ENCODE data around the gene CAPN8.
A peak's percentile ranks its signal among the peaks of the same experiment; 100 is the strongest.

The CAPN8 gene

DNA sequence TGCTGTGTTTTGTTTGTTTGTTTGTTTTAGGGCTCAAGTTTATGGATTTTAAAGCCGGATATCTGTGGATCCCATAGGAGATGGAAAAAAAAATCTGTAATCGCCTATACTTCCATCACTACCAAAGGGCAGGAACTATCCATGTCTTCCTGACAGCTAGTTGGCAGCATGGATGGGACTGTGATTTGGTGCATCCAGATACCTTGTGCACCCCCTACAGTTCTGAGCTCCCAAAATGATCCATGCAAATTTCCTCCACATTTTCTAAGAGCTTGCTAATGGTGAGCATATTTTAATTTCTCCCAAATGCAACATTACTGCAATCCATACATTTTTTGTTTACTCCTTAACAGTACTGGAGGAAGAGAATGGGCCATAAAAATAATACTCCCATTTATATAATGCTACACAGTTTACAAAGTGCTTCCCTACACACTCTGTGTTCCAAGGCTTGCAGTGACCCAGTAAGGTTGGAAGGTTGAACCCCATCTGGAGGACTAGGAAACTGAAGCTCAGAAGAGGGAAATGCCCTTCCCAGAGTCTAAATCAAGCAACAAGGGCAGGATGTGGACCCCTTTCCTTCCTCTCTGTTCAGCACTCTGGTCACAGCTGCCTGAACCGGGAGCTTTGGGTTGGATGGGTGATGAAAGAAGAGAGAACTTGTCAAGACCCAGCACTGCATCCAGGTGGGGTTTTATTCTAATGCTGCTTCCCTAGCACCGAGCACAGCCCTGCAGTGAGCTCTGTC lies 48.0 kb downstream of the CAPN8 start:
- DNase-seq (ENCODE audit: low read depth) = no peak

DNA sequence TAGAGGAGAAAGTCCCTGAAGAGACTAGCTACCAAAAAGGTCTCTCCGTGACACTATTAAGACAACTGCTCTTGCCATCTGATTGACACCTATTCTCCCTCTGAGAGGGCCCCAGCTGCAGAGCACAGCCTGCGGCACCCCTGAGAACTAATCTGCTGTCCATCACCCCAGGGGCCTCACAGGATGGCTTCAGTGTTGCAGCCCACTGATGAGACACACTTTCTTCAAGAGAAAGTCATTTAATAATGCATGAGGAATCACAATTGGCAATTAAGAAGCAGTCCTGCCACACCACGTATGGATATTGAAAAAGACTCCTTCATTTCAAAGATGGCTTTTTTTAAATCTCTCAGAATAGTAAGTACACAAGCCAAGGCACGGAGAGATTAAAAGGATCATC lies 48.9 kb downstream of the CAPN8 start:
- no peak for DNase-seq (ENCODE audit: low read depth)

DNA sequence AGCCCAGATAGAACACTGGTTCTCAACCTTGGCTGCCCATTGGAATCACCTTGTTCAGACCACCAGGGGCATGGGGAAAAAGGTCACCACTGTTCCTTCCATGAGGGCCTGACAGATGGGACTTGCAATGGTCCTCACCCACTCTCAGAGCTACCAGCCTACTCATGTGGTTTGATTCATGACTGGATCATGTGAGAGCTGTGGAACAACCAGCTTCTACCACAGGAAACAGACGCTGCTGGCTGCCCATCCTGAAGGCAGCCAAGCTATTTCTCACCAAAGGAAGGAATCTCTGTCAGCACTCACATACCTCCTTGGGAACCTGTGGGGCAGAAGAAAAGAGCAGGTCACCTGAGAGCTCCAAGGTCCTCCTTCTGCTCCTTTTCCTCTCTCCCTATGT lies 53.6 kb downstream of the CAPN8 start:
- no peak for DNase-seq (ENCODE audit: low read depth)

DNA sequence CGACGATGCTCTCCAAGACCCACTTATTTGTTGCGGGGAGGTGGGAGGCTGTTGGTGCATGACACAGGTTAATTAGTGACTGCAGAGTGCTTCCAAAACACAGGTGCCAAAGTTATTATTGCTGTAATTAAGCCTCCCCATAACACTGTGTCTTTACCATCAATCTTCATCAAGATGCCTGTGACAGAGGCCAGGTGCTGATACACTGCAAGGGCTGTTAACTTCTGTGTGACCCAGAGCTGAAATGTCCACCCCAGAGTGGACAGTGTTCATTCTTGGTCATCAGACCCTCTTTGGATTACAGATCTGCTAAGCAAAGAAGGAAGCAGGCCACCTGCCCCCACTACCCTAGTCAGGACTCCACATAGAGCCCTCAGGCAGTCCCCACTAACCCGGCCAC lies 55.5 kb downstream of the CAPN8 start:
- DNase-seq (ENCODE audit: low read depth) = no peak

DNA sequence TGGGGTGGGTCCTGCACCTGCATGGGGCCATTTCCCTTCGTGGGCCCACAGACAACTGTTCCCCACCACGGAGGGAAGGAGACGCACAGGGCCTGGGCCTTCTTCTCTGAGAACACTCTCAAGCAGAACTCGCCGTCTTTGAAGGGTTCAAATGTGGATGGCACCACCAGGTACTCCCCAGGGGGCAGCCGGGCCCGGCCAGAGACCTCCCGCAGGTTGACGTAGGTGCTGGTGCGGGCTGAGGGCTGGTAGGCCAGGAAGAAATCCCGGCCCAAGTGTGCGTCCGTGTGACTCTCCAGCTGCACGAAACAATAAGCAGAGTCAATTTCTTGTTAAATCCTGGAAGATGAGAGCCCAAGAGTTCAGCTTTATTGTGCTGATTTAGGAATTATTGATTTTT lies 56.4 kb downstream of the CAPN8 start:
- no peak for DNase-seq (ENCODE audit: low read depth)

DNA sequence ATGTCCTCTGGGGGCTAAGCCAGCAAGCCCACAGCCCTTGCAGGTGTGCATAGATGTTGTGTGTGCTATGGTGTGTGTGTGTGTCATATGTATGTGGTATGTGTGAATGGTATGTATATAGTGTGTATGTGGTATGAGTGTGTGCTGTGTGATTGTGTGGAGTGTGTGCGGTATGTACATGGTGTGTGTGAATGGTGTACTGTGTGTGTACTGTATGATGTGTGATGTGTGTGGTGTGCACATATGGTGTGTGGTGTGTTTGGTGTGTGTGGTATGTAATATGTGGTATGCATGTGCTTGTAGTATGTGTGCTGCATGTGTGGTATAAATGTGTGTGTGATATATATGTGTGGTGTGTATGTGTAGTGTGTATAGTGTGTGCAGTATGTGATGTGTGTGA lies 107.0 kb downstream of the CAPN8 start:
- DNase-seq (ENCODE audit: low read depth) = no peak

DNA sequence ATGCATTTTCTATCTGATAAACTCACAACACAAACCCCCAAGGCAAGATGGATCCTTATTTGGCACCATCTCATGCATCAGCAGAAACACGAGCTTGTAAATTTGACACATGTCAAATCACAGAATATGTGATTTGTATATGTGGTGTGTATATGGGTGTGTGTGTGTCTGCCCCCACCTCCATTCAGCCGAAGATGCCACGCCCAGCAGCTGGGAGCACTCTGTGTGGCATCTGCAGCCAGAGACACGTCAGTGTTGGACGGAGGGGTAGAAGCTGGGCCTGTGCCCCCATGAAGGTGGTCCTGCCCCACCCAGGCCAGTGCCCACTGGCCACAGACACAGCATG lies 108.4 kb downstream of the CAPN8 start:
- no peak for DNase-seq (ENCODE audit: low read depth)

DNA sequence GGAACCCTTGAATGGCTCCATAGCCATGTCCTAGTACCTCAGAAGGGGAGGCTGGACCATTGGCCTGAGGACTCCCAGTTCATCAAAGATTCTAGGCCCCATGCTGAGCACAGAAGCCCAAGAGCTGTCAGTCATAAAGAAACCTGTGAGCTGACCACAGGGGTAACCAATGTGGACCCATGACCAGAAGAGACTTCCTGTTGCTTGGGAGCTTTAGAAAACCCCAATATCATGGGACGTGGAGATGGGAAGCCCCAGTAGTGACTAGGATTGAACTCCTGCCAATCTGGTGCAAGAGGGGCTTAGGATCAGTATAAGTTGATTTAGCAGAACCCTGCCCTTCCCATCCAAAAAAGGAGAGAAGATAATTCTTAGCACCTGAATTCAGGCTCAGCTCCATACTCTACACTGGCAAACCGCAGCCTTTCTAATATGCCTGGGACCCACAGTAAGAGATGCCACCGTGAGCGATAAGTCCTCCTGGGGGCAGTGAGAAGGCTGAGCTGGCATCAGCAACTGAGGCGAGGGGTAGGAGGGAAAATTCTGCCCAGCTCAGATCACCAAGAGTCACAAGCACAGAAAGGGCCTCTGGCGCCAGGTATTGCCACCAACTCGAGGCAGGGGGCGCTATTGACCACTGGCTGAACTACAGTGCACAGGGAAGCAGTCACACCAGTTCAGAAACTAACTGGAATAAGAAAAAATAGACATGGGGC lies 108.9 kb downstream of the CAPN8 start:
- peak; percentile 21 for DNase-seq (ENCODE audit: low read depth)

DNA sequence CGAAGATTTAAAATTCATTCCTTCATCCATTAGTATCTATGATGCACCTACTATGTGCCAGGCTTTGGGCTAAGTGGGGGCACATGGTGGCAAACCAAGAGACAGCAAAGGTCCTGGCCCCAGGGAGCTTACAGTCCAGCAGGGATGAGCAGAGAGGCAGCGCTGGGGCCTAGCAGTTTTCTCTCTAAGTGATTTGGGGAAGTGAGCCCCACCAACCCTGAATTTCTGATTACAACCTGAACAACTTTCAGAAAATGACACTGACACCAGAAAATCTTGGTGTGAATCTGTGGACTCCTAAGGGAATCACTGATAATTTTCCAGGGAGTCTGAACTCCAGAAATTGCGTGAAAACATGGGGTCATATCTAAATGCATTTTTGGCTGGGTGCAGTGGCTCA lies 111.5 kb downstream of the CAPN8 start:
- no peak for DNase-seq (ENCODE audit: low read depth)

DNA sequence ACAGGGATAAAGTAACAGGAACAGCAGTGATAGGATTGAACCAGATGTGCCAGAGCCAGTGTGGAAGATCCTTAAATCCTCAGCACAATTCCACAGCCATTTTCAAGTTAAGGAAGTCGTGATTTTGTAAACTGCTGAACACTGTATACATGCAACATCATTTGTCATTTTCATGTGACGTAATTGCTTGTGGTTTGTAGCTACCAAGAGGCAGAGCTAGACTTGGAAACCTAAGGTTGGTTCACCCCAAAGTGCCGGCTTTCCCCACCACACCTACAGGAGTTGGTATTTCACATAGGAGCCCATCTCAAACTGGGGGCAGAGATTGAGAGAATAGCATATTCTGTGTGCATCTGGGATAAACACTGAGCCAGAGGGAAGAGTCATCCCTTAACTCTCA lies 113.9 kb downstream of the CAPN8 start:
- DNase-seq (ENCODE audit: low read depth) = no peak

DNA sequence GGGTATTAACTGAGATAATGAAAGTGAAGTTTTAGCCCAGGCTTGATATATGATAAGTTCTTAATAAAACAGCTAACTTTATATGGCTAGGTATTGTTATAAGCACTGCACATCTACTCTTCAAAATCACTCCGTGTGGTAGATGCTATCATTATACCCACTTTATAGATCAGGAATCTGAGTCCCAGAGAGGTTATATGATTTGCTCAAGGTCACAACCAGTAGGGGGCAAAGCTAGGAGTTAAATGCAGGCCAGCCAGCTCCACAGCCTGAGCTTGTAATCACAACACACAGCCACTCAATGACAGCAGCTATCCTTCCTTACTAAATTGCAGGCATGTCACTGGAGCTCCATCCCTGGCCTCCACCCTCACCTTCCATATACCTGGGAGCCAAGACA lies 115.8 kb downstream of the CAPN8 start:
- DNase-seq (ENCODE audit: low read depth) = no peak

DNA sequence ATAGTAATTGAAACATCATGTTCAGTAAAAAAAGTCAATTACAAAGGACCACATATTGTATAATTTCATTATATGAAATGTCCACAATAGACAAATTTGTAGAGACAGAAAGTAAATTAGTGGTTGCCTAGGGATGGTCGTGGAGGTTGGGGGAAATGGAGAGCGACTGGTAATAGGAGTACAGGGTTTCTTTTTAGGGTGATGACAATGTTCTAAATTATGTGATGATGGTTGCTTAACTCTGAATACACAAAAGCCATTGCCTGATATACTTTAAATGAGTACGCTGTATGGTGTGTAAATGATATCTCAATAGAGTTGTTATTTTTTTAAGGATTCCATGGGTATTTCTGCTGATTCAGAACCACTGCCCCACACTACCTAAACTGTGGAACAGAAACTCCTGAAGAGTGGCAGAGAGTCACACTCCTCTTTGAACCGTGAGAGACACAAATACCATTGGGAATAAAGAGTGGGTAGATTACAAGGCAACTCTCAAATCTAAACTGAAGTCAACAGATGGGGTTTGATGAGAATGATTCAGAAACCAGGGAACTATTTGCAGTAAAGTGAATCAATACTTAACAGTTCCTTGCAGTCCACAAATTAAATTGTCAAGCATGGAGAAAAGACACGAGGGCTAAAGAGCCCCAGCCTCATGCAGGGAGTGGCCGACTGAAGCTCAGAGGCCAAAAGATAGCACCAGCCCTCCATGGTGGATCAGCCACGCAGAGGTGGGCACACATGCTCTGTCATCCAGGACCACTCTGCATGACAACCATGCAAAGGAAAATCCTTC lies 118.0 kb downstream of the CAPN8 start:
- DNase-seq (ENCODE audit: low read depth) = no peak

DNA sequence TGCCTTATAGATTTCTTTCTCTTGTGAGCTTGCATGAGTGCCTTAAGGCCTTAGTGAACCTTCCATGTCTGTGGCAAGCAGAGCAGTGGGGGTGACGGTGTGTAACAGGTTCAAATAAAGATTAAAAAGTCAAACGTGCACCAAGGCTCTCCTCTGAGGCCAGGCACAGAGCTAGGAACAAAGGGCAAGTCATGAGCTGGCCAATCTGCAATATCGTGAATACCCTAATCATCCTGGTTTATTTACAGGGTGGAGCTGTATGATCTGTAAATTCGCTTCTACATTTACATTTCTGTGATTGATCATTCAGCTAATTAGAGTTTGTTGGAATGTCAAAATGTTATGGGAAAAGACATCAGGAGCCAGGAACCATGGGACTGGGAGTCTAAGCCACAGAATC lies 120.2 kb downstream of the CAPN8 start:
- no peak for DNase-seq (ENCODE audit: low read depth)

DNA sequence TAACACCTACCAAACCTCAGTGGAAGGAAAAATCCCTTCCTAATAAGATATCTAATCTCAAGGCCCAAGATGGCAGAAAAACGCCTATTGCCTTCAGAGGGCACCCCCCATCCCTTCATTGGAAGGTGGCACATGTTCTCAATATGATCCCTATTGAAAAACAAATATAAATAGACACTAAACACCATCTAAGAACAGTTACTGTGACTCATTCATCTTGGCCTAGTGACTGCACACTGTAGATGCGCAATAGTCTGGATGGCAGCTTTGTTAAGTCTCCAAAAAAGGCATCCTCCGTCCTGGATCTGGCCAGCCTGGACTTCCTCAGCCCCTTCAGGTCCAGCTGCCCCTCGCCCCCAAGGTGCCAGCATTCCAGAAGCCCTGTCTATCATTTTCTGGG lies 121.9 kb downstream of the CAPN8 start:
- no peak for DNase-seq (ENCODE audit: low read depth)

DNA sequence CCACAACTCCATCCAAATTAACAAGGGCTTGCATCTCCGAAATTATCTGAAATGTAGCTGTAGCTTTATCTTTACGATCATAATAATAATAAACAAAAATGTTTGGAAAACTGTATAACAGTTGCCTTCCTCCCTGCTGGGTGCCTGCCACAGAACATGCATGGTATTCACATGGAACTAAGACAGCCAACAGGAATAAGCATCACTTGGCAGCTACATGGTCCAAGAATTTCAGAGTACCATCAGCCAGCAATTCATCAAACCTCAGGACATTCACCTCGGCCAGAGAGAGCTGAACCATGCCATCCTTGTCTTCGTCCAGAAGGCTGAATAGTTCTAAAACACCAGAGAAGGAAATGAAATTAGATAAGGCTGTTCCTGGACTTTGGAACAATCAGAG lies 122.7 kb downstream of the CAPN8 start:
- DNase-seq (ENCODE audit: low read depth) = no peak

DNA sequence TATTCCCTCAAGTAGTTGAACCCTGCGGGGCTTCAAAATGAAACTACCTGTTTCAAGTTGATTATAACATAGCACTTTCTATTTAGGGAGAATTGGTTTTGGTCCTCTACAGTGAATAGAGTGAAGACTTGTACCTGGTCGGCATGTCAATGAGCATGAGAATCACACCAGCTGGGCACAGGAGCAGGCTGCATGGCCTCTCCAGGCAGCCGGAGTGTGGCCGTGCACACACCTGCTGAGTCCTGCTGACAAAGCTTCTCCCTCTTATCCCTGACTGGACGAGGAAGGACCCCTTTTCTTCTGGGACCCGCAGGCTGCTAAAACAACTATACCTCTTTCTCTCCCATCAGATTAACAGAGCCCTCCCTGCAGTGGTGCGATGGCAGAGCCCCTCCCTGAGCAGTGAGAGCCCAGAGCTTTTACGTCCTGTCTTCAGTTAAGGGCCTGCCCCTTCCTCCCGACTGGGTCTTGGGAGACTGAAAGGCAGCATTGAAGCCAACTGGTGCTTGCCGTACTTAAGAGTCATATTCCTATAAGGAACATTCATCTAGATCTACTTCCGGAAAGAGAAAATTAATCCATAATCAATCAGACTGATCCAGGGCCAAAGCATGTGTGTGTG lies 124.9 kb downstream of the CAPN8 start:
- DNase-seq (ENCODE audit: low read depth) = no peak

DNA sequence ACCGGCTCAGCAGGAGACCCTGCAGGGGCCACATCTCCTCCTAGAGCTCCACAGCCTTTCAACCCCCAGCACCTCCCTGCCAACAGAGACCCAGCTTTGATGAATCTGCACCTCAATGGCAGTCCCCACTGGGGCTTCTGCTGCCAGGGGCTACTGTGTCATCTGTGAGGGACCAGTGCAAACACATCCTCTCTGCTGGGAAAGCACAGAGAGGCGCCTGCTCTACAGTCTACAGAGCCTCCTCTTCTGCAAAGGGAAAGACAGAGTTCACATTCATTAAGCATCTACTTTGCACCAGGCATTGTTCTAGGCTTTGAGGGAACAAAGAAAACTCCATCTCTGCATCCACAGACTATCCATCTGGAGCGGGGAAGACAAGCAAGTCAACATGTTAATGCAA lies 125.8 kb downstream of the CAPN8 start:
- no peak for DNase-seq (ENCODE audit: low read depth)

DNA sequence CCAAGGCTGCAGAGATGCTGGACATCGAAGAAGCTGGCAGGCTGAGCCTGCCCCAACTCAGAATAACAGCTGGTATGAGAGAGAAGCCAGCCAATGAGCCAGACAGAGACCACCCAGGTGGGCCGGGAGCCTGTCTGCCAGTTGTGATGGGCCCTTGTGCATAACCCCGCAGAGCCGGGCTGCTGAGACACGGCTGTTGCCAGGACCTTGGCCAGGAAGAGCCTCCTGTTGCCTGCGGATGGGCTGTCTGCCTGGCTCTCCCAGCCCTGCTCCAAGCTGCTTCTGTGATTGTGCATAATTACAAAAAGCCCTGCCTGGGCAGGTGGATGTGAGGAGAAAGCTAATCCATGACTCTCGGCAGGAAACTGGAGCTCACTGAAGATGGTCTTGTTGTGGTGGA lies 126.5 kb downstream of the CAPN8 start:
- no peak for DNase-seq (ENCODE audit: low read depth)

DNA sequence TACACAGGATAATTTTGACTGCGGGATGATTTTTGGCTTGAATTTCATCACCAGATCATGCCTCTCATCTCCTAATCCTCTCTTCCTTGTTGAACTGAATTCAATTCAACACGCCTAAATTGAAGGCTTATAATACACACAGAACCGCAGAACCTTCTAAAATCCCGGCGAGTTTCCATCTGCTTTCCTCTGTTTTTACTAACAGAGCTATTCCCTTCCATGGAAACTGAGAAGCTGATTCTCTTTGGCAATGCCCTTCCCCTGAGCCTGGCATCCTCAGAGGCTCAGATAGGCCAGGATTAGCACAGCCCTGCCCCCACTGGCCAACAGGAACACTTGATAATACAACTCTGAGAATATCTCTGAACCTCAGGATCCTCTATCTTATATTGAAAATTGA lies 130.2 kb downstream of the CAPN8 start:
- DNase-seq (ENCODE audit: low read depth) = no peak

DNA sequence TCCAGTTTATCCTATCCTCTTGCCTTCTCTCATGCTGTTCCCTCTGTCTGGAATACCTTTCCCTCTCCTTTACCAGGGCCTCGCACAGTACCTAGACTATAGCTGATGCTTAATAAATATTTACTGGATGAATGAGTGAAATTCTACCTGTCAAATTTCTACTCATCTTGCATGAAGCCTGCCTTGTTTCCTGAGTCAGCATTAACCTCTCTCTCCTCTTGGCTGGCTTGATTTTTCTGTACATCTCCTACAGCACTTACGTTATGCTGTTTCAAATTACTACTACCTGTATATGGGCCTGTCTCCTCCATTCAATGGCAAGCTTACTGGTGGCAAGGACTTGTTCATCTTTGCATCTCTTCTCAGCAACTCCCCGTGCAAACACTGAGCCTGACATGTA lies 130.8 kb downstream of the CAPN8 start:
- no peak for DNase-seq (ENCODE audit: low read depth)

DNA sequence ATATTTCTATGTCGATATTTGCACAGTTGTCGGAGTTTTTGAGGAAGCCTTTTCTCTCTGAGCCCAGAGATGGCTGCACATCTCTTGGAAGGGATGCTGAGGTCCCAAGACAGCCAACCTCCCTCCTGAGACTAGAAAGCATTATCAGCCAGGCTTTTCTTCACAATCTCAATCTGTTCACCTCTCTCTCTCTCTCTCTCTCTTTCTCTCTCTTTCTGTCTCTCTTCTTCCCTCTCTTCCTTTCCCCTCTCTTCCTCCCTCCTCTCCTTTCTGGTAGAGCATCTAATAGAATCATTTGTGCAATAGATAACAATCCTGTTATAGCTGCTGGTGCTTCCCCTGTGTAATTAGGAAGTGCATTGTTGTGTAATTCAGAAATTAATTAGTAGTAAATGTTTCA lies 131.8 kb downstream of the CAPN8 start:
- no peak for DNase-seq (ENCODE audit: low read depth)

DNA sequence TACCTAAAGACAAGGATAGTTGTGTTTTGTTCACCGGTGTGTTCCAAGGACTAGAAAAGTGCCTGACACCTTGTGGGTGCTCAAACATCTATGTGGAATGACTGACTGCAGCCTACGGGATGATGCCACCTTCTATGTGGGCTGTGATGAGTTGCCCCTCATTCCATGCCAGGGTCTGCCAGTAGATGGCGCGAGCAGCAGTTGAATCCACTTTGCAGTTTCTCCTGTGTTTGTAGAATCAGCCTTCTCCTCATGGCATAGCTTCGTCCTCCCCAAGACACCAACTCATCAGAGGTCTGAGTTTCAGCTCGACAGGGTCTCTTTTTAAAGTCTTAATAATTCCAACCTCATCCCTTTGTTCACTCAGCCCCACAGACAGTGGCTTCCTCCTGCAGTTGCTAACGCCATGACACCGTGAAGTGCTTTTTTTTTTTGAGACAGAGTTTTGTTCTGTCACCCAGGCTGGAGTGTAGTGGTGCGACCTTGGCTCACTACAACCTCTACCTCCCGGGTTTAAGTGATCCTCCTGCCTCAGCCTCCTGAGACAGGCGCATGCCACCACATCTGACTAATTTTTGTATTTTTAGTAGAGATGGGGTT lies 133.7 kb downstream of the CAPN8 start:
- no peak for DNase-seq (ENCODE audit: low read depth)

All from CMK (cell line).